HG02973 (cell line): ENCODE data around the gene SOAT2.
"Not testable (repeated sequence)": the region's sequence is repeated elsewhere in the genome, so short reads cannot be mapped to it uniquely, and the experiment has no call there.

ENCODE experiments used
- ATAC-seq: cut with Tn5 transposase; IDR thresholded peaks from one replicate; pipeline ENCODE4 v1.9.1; 2021; ENCODE audit warnings: moderate library complexity; ENCODE audit not compliant: unreplicated experiment

The SOAT2 gene

GRCh38 chr12:53101931-53102781 is 1.1 kb upstream of the SOAT2 start:
- no peak for ATAC-seq

GRCh38 chr12:53103860-53104305 is 597 bp downstream of the SOAT2 start:
- no peak for ATAC-seq

GRCh38 chr12:53105256-53105655 is 2.0 kb downstream of the SOAT2 start:
- ATAC-seq: no peak

- no peak for ATAC-seq
These were observed 2.6 kb downstream of the SOAT2 start for GRCh38 chr12:53105712-53106439.

GRCh38 chr12:53107122-53107521 is 3.8 kb downstream of the SOAT2 start:
- ATAC-seq: no peak

GRCh38 chr12:53112431-53112830 is 9.1 kb downstream of the SOAT2 start:
- not testable (repeated sequence) for ATAC-seq

GRCh38 chr12:53113136-53113705 is 9.9 kb downstream of the SOAT2 start:
- ATAC-seq: no peak

GRCh38 chr12:53113951-53114350 is 10.7 kb downstream of the SOAT2 start:
- ATAC-seq: no peak

- ATAC-seq: no peak
These were observed 12.0 kb downstream of the SOAT2 start for GRCh38 chr12:53115112-53115890.

GRCh38 chr12:53115891-53116648 is 12.8 kb downstream of the SOAT2 start:
- no peak for ATAC-seq

- ATAC-seq: no peak
These were observed 15.5 kb downstream of the SOAT2 start for GRCh38 chr12:53118751-53119300.

- ATAC-seq: no peak
These were observed 17.6 kb downstream of the SOAT2 start for GRCh38 chr12:53120685-53121525.

- no peak for ATAC-seq
These were observed 19.7 kb downstream of the SOAT2 start for GRCh38 chr12:53122961-53123468.

GRCh38 chr12:53123578-53124351 is 20.5 kb downstream of the SOAT2 start:
- no peak for ATAC-seq

- no peak for ATAC-seq
These were observed 21.1 kb downstream of the SOAT2 start for GRCh38 chr12:53124352-53124723.

GRCh38 chr12:53127169-53127568 is 23.9 kb downstream of the SOAT2 start:
- no peak for ATAC-seq

GRCh38 chr12:53128780-53129569 is 25.7 kb downstream of the SOAT2 start:
- ATAC-seq: no peak
